NCI-H510A (cell line): ENCODE data around the gene CLDN6.

ENCODE experiments used
- DNase-seq: peaks from one replicate; lab custom pipeline; 2025; lab: John Stamatoyannopoulos, UW

Gene CLDN6

DNA sequence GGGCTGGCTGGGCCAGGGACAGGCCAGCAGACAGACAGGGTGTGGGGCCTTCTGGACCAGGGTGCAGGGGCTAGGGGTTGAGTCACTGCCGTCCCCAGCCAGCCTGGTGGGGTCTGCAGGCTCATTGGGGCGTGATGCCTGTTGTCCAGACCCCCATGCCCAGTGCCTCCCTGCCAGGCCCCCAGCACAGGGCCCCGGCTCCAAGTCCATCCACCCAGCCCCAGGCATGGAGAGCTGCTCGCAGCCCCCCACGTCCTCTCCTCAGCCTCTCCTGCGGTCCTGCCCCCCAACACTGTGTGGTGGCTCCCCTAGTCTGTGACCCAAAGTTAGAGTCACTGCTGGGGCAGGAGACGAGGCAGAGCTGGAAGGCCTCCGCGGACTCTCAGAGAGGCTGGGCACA lies 30.7 kb downstream of the CLDN6 start:
- no peak for DNase-seq

DNA sequence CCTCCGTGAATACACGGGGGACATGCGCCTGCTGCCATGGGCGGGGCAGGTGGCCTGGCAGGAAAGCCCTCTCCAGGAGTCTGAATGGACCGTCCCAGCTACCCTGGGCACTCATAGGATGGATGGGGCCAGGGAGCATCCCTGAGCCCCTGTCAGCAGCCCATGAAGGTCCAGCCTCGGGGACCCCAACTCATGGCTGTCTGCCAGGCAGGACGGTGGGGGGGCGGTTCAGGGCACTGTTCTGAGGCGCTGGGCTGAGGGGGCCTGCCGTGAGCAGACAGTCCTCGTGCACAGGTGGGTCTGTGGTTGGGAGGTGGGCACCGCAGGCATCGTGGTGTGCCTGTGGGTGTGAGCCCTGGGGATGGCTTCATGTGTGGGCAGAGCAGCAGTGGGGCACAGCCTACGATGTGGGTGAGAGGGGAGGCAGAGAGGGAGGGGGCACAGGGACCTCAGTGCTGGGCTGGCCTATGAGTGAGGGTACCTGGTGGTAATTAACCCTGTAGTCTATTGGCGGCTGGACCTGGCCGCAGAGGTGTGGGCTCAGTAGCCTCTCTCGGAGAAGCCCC lies 31.3 kb downstream of the CLDN6 start:
- DNase-seq: no peak

DNA sequence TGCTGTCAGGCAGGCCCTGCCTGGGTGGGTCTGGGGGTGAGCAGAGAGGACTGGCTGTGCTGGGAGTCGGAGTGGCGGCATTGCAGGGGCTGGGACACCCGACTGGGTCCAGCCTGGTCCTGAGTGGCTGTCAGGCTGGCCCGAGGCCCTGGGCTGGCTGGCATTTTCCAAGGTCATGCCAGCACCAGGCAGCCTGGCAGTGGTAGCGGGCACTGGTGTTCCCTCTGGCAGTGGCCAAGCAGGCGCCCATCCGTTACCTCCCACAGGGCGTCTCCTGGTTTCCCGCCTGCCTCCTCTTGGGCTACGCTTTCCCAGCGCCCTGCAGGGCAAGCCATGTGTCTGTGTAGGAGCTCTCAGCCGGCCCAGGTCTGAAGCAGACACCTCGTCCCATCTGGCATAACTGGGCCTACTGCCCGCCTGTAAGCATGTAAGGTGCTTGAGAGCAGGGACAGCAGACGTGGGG lies 32.1 kb downstream of the CLDN6 start:
- no peak for DNase-seq

GRCh38 chr16:2985462-2985861 lies 32.5 kb downstream of the CLDN6 start:
- no peak for DNase-seq

DNA sequence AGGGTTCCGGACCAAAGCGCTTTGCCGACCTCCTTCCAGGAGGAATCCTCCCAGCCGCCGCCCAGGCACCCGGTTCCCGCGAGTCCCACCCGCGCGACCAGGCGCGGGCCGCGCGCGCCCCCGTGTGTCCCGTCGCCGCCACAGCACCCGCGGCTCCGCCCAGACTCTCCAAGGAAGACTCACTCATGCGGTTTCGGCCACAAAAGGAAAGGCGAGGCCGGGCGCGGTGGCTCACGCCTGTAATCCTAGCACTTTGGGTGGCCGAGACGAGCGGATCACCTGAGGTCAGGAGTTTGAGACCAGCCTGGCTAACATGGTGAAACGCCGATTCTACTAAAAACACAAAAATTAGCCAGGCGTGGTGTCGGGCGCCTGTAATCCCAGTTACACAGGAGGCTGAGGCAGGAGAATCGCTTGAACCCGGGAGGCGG lies 34.3 kb downstream of the CLDN6 start:
- no peak for DNase-seq

DNA sequence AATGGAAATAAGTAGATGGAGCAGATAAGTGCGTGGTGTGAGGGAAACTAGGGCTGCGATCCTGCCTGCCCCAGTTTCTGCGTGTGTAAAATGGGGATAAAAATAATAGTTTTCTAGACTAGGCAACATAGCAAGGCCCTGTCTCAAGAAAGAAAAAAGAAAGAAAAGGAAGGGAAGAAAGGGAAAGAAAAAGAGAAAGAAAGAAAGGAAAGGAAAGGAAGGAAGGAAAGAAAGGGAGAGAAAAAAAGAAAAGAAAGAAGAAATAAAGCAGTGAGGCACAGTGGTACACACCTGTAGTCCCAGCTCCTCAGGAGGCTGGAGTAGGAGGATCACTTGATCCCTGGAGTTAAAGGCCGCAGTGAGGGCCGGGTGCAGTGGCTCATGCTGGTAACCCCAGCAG lies 35.6 kb downstream of the CLDN6 start:
- no peak for DNase-seq

- no peak for DNase-seq
Observed at GRCh38 chr16:2981899-2982250, 36.1 kb downstream of the CLDN6 start.

GRCh38 chr16:2981177-2981898 lies 36.6 kb downstream of the CLDN6 start:
- no peak for DNase-seq

DNA sequence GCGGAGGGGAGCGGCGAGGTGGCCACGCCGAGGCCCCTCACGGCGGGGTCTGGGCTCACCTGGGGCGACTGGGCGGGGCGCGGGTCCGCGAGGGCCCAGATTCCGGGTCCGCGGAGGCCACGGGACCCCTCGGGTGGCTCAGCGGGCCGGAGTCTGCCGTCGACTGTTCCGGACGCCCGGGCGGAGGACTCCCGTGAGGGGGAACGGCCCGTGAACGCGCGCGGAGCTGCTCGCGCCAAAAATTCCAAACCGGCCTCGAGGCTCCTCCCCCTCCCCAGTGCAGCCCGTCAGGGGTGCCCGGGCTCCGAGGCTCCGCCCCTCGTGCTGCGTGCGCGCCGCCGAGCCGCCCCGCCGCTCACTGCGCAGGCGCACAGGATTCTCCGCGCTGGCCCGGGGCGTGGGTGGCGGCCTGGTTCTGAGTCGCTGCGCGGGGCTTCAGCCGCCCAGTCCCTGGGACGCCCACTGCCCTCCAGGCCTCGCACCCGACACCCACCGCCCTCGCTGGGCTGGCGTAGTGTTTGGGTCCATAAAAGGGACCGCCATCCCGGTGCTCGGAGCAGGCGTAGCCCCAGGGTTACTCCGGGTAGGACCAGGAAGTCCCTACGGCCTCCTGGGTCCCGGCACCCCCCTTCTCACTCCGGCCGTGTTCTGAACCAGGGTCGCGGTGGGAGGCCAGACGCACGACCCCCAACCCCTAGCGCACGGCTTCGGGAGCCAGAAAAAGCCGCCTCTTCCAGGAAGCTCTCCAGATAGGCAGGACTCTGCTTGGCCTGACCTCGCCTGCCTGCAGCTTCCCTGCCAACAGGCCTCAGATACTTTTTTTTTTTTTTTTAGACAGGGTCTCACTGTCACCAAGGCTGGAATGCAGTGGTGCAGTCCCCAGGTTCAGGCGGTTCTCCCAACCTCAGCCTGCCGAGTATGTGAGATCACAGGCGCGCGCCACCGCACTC lies 37.5 kb downstream of the CLDN6 start, which contains the start of gene PKMYT1:
Gene PKMYT1 (minus strand): TSS at position 220 of the 950 bp plus-strand sequence. CDS start 789 bp downstream, outside the sequence.
- DNase-seq: peak; percentile 62

DNA sequence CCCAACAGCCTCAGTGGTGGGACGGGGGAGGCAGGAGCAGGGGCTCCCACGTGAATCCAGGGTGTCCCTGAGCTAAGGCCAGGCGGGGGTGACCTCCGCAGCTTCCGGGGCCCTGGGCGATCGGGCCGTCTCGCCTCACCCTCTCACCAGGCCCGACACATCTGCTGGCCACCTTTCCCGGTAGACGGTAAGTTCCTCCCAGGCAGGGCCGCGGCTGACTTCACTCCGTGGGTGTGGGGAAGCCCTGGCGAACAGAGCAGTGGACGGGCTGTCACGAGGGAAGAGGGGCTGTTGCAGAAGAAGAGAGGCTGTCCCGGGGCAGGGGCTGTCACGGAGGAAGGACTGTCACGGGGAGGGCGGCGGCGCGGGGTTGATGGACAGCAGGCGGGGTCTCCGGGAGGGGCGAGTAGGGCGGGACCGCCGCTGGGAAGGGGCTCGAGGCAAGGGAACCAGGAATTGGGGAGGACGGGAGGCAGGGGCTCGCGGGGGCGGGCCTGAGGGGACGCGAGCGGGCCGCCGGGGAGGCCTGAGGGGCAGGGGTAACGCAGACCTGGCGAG lies 38.2 kb downstream of the CLDN6 start:
- no peak for DNase-seq

DNA sequence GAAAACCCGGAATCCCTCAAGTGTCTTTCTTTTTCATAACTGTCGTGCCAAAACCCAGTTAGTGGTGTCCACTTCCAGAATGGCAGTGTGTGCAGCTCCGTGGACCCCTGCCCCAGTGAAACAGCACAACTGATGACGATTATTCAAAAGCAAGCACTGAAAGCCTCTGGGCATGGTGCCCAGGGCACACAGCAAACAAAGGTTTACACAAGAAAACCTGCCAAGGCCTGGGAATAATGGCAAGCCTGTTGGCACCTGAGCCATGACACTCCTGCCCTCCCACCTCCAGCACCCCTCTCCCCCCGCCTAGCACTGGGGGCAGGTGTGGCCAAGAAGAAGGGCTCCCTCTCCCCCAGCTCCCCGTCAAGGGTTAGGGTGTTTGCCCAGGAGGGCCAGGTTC lies 40.5 kb downstream of the CLDN6 start:
- DNase-seq: no peak

- no peak for DNase-seq
Observed at GRCh38 chr16:2976673-2977072, 41.3 kb downstream of the CLDN6 start.

DNA sequence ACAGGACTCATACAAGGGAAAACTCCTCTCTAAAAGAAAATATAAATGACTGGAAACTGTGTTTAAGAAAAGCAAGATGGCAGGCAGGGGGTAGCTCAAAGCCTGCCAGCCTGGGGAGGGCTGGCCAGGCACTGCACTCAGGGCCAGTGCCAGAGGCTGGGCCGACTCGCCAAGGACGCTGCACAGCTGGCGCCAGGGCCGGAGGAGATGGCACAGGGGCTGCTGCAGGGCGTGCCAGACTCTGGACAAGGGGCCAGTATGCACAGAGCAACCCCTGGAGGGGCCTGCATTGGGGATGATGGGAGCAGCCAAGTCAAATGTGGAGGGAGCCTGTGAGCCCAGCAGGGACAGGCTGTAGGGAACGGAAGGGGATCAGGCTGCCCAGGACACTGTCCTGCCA lies 41.8 kb downstream of the CLDN6 start:
- DNase-seq: no peak

DNA sequence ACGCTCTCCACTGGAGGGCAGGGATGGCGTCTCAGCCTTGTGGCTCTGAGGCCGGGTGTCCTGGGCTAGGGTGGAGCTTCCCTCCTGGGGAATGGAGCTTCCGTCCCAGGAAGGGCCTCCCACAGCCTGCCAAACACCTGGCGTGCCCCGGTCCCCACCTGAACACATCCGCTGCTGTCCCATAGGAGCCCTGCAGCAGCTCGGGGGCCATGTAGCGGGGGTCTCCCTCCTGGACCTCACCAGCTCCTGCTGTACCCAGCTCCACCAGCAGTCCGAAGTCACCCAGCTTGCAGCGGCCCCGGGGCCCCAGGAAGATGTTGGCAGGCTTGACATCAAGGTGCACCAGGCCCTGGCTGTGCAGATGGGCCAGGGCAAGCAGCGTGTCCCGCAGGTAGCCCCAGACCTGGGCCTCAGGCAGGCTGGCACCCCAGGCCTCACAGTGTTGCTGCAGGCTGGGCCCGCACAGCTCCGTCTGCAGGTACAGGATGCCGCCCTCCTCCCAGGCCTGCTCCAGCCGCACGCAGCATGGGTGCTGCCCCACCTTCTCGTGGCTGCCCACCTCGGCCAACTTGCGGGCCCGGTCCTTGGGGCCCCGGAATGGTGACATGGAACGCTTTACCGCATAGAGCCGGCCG lies 42.7 kb downstream of the CLDN6 start:
- DNase-seq: no peak

DNA sequence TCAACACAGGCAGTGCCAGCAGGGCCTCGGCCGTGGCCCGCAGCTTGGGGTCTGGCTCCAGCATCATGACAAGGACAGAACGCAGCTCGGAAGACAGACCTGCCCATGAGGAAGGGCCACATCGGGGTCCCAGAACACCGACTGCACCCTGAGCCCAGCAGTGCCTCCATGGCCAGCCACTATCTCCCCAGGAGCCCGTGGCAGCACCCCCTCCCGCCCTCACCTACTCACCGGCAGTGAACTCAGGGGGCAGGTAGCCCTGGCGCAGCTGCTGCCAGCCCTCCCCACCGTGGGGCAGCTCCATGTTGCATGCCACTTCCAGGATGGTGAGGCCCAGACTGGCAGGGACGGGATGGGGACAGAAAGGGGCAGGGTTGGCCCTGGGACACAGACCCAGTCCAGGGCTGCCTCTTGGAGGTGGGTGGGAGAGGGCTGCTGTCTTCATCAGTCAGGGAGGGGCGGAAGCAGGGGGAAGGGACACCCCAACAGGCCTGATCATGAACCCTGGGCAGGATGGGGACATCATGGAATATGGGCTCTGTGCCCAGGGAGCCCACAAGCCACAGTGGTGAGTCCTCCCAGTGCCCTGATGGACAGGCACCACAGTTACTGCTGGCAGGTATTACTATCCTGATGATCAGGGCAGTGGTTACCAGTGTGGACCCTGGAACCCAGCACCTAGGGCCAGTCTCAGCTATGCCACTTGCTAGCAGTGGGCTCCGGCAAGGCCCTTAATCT lies 43.5 kb downstream of the CLDN6 start:
- no peak for DNase-seq

DNA sequence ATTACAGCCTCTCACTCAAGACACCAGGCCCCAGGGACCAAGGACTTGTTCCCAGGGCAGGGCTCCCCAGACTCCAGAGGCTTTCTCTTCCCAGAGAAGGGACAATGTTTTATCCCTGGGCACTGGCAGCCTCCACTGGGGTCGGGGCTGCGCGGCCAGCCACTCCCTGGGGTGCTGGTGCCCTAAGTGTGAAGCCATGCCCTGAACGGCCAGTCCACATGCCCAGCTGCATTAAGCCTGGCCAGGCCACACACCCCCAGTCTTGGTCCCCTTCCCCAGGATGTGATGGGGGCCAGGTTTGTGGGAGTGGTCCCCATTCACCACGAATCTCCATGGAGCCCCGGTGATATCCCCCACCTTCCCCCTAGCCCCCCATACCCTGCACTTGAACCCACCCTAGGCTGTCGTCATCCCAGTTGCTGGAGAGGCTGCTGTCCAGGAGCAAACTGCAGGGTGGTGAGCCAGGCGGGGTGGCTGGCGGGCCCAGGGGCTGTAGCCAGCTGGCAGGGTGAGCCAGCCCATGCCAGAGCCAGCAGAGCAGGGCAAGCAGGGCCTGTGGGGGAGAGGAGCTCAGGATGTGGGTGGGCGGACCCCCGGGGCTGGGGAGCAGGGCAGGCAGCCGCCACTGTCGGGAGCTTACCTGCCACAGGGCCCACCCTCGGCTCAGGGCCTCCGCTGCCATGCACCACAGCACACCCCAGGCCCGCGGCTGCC lies 44.2 kb downstream of the CLDN6 start:
- no peak for DNase-seq

DNA sequence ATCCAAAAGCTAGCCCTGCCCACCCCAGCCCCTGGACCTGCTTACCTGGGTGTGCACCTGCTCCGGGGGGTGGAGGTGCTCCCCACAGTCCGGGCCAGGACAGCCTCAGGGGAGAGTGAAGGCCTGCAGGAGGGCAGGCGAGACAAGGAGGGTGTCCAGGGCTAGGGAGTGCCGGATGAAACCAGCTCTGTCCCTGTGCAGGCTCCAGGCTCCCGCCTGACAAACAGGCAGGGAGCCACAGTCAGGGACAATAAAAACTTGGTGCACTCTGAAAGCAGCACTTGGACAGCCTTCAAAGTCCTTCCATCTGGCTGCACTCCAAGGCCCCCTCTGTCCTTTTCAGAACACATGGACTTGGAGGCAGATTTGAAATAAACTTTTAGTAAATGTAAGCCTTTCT lies 44.9 kb downstream of the CLDN6 start:
- no peak for DNase-seq

GRCh38 chr16:2971985-2972784 lies 45.8 kb downstream of the CLDN6 start:
- DNase-seq: no peak

DNA sequence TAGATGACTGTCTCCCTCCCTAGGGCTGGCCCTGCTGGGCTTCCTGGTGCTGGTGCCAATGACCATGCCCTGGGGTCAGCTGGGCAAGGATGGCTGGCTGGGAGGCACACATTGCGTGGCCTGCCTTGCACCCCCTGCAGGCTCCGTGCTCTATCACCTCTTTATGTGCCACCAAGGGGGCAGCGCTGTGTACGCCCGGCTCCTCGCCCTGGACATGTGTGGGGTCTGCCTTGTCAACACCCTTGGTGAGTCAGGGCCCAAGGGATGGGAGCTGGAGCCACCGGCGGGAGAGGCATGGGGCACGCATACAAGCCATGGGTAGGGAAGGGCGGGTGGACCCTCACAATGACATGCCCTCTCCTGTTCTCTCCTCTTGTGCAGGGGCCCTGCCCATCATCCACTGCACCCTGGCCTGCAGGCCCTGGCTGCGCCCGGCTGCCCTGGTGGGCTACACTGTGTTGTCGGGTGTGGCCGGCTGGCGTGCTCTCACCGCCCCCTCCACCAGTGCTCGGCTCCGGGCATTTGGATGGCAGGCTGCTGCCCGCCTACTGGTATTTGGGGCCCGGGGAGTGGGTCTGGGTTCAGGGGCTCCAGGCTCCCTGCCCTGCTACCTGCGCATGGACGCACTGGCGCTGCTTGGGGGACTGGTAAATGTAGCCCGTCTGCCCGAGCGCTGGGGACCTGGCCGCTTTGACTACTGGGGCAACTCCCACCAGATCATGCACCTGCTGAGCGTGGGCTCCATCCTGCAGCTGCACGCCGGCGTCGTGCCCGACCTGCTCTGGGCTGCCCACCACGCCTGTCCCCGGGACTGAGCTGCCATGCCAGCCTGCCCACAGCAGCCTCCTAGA lies 46.6 kb downstream of the CLDN6 start:
- DNase-seq: no peak
